ENCODE data around the gene CSMD2. TPM values are rescaled to one million over a fixed set of nuclear protein-coding genes. Genes with fewer than 3 reads are reported as not detected.

The CSMD2 gene
- total and polyA plus RNA-seq, 2 of the 8 experiments (the other 6 are each of a cell fraction or from before 2014, with no cell fraction given) = 7.0 to 14.7 TPM

GRCh38 chr1:33541966-33542365 lies 623.1 kb downstream of the CSMD2 start:
- H2BK120ac ChIP-seq (replicated peaks; ENCODE audit: low read depth, low read length) = no peak overlapping the region
- H3K9ac ChIP-seq (replicated peaks in 1 of 4; ENCODE audit: extremely low read depth in 1 of 4, low read depth in 3 of 4, low read length in 3 of 4) = no peak overlapping the region
- ChIA-PET CTCF (ENCODE audit: partially characterized antibody) (interaction anchor here (1.0 kb wide), 2 partner anchors 71 to 83 kb away, joined by 3 read pairs; no protein-coding TSS in a partner anchor), POLR2A (ENCODE audit: partially characterized antibody) (no interaction called here)
- H2BK12ac ChIP-seq (ENCODE audit: low read depth, low read length) = no peak overlapping the region
- H2AFZ ChIP-seq (ENCODE audit: low read length) = no peak overlapping the region
- no peaks in the 10 kb centered on the region for H4K20me1 ChIP-seq (replicated peaks in 1 of 2; ENCODE audit: control insufficient read depth in 1 of 2, insufficient read depth in 2 of 2, low read length in 2 of 2)
- H3K56ac ChIP-seq (replicated peaks; ENCODE audit: insufficient read length, low read depth, low read length) = no peak overlapping the region
- no peaks in the 10 kb centered on the region for H3K27me3 ChIP-seq (replicated peaks in 1 of 4; ENCODE audit: control insufficient read depth in 3 of 4, extremely low read depth in 1 of 4, insufficient read depth in 3 of 4, low read length in 3 of 4)
- no peak overlapping the region for H3K4me2 ChIP-seq (ENCODE audit: insufficient read depth in 1 of 2, low read depth in 2 of 2, low read length in 2 of 2)
- H3K18ac ChIP-seq (ENCODE audit: extremely low read depth, low read length) = no peak overlapping the region
- no peaks in the 10 kb centered on the region for H3K9me3 ChIP-seq (ENCODE audit: insufficient read depth in 2 of 2, low read depth in 1 of 2, low read length in 1 of 2)
- no peak overlapping the region for H3K14ac ChIP-seq (ENCODE audit: insufficient read length)
- H2BK5ac ChIP-seq (ENCODE audit: low read depth, low read length) = no peak overlapping the region
- H3K79me2 ChIP-seq (ENCODE audit: control insufficient read depth in 1 of 2, insufficient read depth in 2 of 2, low read length in 2 of 2) = no peaks in the 10 kb centered on the region
- H2BK20ac ChIP-seq (ENCODE audit: low read length) = no peak overlapping the region
- no peak overlapping the region for H2BK15ac ChIP-seq (ENCODE audit: low read length)
- no peaks in the 10 kb centered on the region for H3K79me1 ChIP-seq (ENCODE audit: low read depth, low read length)
- FAIRE-seq (no peak), DNase-seq (ENCODE audit: low read depth in 1 of 2, low spot score in 2 of 2) (no peak)
- WGBS, 2 experiments (ENCODE audit: extremely low coverage in 1 of 2, insufficient coverage in 1 of 2, insufficient read length in 1 of 2, insufficient replicate concordance in 2 of 2, low coverage in 1 of 2, low lambda C conversion rate in 2 of 2, missing lambda C conversion rate in 1 of 2) = 87% methylated on average over 6 of the region's 6 CpGs; no CpG with 5 or more reads in 1 of the 2 experiments
- no peak overlapping the region for H4K5ac ChIP-seq (ENCODE audit: insufficient read length, low read depth, low read length)
- no peak overlapping the region for H3K4me3 ChIP-seq (ENCODE audit: extremely low read depth in 1 of 4, insufficient read depth in 2 of 4, low read depth in 3 of 4, low read length in 4 of 4)
- no peak overlapping the region for H4K91ac ChIP-seq (replicated peaks; ENCODE audit: insufficient read length, low read length)
- H3K23me2 ChIP-seq (ENCODE audit: low read depth, low read length) = no peaks in the 10 kb centered on the region; the same call in 1 of the 2 replicates
- H3K4ac ChIP-seq (replicated peaks; ENCODE audit: insufficient read length, low read depth, low read length) = no peak overlapping the region
- no peak overlapping the region for H3K27ac ChIP-seq (ENCODE audit: low read depth, low read length)
- H3K4me1 ChIP-seq (replicated peaks in 1 of 4; ENCODE audit: control insufficient read depth in 3 of 4, insufficient read depth in 4 of 4, low read length in 3 of 4) = no peaks in the 10 kb centered on the region; a peak in 1 of 7 replicates
- H3K23ac ChIP-seq (ENCODE audit: insufficient read length) = no peak overlapping the region
- no peak overlapping the region for H2AK5ac ChIP-seq (ENCODE audit: low read depth, low read length)
- H3K36me3 ChIP-seq (ENCODE audit: control insufficient read depth in 2 of 4, insufficient read depth in 4 of 4, low read length in 3 of 4) = peaks cover 0 to 12% (median 4%) of the 10 kb centered on the region in 4 experiments; a peak in 6 of 8 replicates
- no peak overlapping the region for H4K8ac ChIP-seq (ENCODE audit: extremely low read depth, insufficient read depth, low read length)
- no peak for TF ChIP-seq CHD1 (IDR thresholded peaks at IDR 0.05; ENCODE audit: low read depth, low read length)
- no peak for TF ChIP-seq CTCF (IDR thresholded peaks at IDR 0.05; ENCODE audit: control extremely low read depth in 1 of 3, insufficient read depth in 1 of 3, low read depth in 1 of 3, low read length in 3 of 3)
- no peak for TF ChIP-seq CTBP2 (IDR thresholded peaks at IDR 0.05; ENCODE audit: borderline replicate concordance, insufficient read depth, insufficient read length, low read length)
- TF ChIP-seq POU5F1 (IDR thresholded peaks at IDR 0.05; ENCODE audit: low read depth, low read length) = no peak
- TF ChIP-seq SUZ12 (IDR thresholded peaks at IDR 0.05; ENCODE audit: low read length) = no peak
- TF ChIP-seq CEBPB (IDR thresholded peaks at IDR 0.05; ENCODE audit: low read depth, low read length) = no peak
- no peak for TF ChIP-seq SP1 (IDR thresholded peaks at IDR 0.05; ENCODE audit: low read depth, low read length)
- no peak for TF ChIP-seq SIRT6 (IDR thresholded peaks at IDR 0.05; ENCODE audit: low read length)
- TF ChIP-seq ATF2 (IDR thresholded peaks at IDR 0.05; ENCODE audit: low read length) = no peak
